Esophagus squamous epithelium (tissue), 5 donors: ENCODE measurements around the gene OLFML3. TPM values are rescaled to one million over a fixed set of nuclear protein-coding genes. Genes with fewer than 3 reads are reported as not detected.

Experiments
- DNase-seq: peaks from one replicate; lab custom pipeline; 2025; lab: John Stamatoyannopoulos, UW
- H3K27ac ChIP-seq, 4 donors: fragments of 200-600 bp; sonication (generic); one replicate each; pipeline ENCODE4 v1.5.1; 2016 to 2019; ENCODE audit warnings: mild to moderate bottlenecking in 1 of 4
- H3K27me3 ChIP-seq, 4 donors: fragments of 200-600 bp; sonication (generic); 1 replicate in 3 of 4; 2 replicates in 1 of 4; pipeline versions ENCODE4 v1.5.1 to v1.6.0; 2017 to 2021; ENCODE audit warnings: antibody characterized with exemption in 1 of 4
- H3K36me3 ChIP-seq, 3 donors: fragments of 200-600 bp; sonication (generic); one replicate each; pipeline ENCODE4 v1.5.1; 2016 to 2019
- H3K4me1 ChIP-seq, 3 donors: fragments of 200-600 bp; sonication (generic); one replicate each; pipeline ENCODE4 v1.5.1; 2017 to 2019
- H3K4me3 ChIP-seq, 4 donors: fragments of 200-600 bp; sonication (generic); 1 replicate in 3 of 4; 2 replicates in 1 of 4; pipeline ENCODE4 v1.5.1; 2016 to 2019; ENCODE audit warnings: mild to moderate bottlenecking in 2 of 4, moderate library complexity in 1 of 4
- H3K9me3 ChIP-seq, 3 donors: fragments of 200-600 bp; sonication (generic); one replicate each; pipeline ENCODE4 v1.5.1; 2016 to 2019
- CTCF ChIP-seq, 6 experiments: fragments of 450-650 bp in 4 of 6; fragments of 200-600 bp in 2 of 6; sonication (generic) in 2 of 6; IDR thresholded peaks; one replicate each; pipeline ENCODE4 v1.5.1; 2016 to 2019; ENCODE audit warnings: antibody characterized with exemption in 6 of 6, mild to moderate bottlenecking in 4 of 6, moderate library complexity in 4 of 6
- POLR2A ChIP-seq, 4 donors: fragments of 450-650 bp; IDR thresholded peaks; one replicate each; pipeline ENCODE4 v1.6.1; 2017; ENCODE audit warnings: antibody characterized with exemption in 4 of 4, mild to moderate bottlenecking in 4 of 4, moderate library complexity in 3 of 4
- WGBS, 2 donors: methylation state at CpG; one replicate each; pipeline ENCODE4 v1.1.5; 2018; 5-methylcytosine and 5-hydroxymethylcytosine counted together
- intact Hi-C: fragments of 100-400 bp; cut with DNase I; formaldehyde crosslinking; loops from one replicate; pipeline ENCODE4 v1.15.0; 2022
- total RNA-seq, 4 donors: library from RNA; depleted of rRNA; stranded (reverse); fragments of >200 nt; gene quantifications; one replicate each; pipeline ENCODE4 v1.1.0, GENCODE V29; 2016
- donor health status: DM: yes; HTN: yes; CAD: no.

OLFML3 gene
- total RNA-seq, 4 donors from 2014 or later, result 1.2 to 62.0 (median 9.9) TPM

GRCh38 chr1:113976609-113977278 lies 2.5 kb upstream of the OLFML3 start:
- Histone ChIP-seq H3K27me3 (no peaks in the 10 kb centered on the region), H3K4me3 (no peak overlapping the region), H3K4me1 (peaks cover 0 to 57% (median 17%) of the 10 kb centered on the region in 3 donors), H3K9me3 (no peaks in the 10 kb centered on the region), H3K27ac (peak overlapping the region in 3 of 4 donors; percentile 24 to 51 (median 46)), H3K36me3 (peaks cover 10 to 44% (median 13%) of the 10 kb centered on the region in 3 donors)
- no peak for TF ChIP-seq POLR2A (IDR thresholded peaks at IDR 0.05)
- TF ChIP-seq CTCF (IDR thresholded peaks at IDR 0.05), result peak in 2 of 6 experiments; percentile 9 to 15
- DNase-seq, result no peak
- intact Hi-C loops, result no loop called here
- 54 to 61% methylated on average over 3 to 4 of the region's 4 CpGs for WGBS, 2 donors

- no peak for DNase-seq
- H3K4me1 ChIP-seq, result peaks cover 0 to 62% (median 20%) of the 10 kb centered on the region in 3 donors
- 58 to 77% methylated on average over 3 of the region's 3 CpGs for WGBS, 2 donors
- H3K27ac ChIP-seq, result peak overlapping the region in 1 of 4 donors; percentile 82
- H3K27me3 ChIP-seq, result no peaks in the 10 kb centered on the region
- TF ChIP-seq POLR2A (IDR thresholded peaks at IDR 0.05) (no peak), CTCF (IDR thresholded peaks at IDR 0.05) (no peak)
- H3K9me3 ChIP-seq, result no peaks in the 10 kb centered on the region
- intact Hi-C loops, result no loop called here
- H3K4me3 ChIP-seq, result no peak overlapping the region
- H3K36me3 ChIP-seq, result peaks cover 4 to 33% (median 6%) of the 10 kb centered on the region in 3 donors
These were observed 1.4 kb upstream of the OLFML3 start for GRCh38 chr1:113977906-113978305.

- Histone ChIP-seq H3K36me3 (peaks cover 0 to 11% (median 0%) of the 10 kb centered on the region in 3 donors), H3K27me3 (no peaks in the 10 kb centered on the region), H3K4me3 (peak overlapping the region in 3 of 4 donors; percentile 33 to 56 (median 40)), H3K4me1 (peaks cover 0 to 84% (median 33%) of the 10 kb centered on the region in 3 donors), H3K27ac (peak overlapping the region; percentile 41 to 87 (median 75)), H3K9me3 (no peaks in the 10 kb centered on the region)
- intact Hi-C loops, result no loop called here
- DNase-seq, result no peak
- WGBS, 2 donors, result 59 to 70% methylated on average over 3 to 5 of the region's 10 CpGs
- no peak for TF ChIP-seq CTCF (IDR thresholded peaks at IDR 0.05)
- no peak for TF ChIP-seq POLR2A (IDR thresholded peaks at IDR 0.05)
These were observed 836 bp downstream of the OLFML3 start for GRCh38 chr1:113980110-113980509.

- WGBS, 2 donors, result 18 to 34% methylated on average over 10 to 14 of the region's 18 CpGs
- TF ChIP-seq POLR2A (IDR thresholded peaks at IDR 0.05) (peak in 1 of 4 donors; percentile 18), CTCF (IDR thresholded peaks at IDR 0.05) (no peak)
- Histone ChIP-seq H3K4me1 (peaks cover 0 to 65% (median 24%) of the 10 kb centered on the region in 3 donors), H3K4me3 (peak overlapping the region in 3 of 4 donors; percentile 17 to 48 (median 40)), H3K27me3 (no peaks in the 10 kb centered on the region), H3K9me3 (no peaks in the 10 kb centered on the region), H3K27ac (peak overlapping the region; percentile 67 to 87 (median 75)), H3K36me3 (no peaks in the 10 kb centered on the region)
- intact Hi-C loops, result no loop called here
- no peak for DNase-seq
These were observed 3.0 kb downstream of the OLFML3 start for GRCh38 chr1:113981962-113982931.
